Measurements from ENCODE around the gene TMEM163.

DNA sequence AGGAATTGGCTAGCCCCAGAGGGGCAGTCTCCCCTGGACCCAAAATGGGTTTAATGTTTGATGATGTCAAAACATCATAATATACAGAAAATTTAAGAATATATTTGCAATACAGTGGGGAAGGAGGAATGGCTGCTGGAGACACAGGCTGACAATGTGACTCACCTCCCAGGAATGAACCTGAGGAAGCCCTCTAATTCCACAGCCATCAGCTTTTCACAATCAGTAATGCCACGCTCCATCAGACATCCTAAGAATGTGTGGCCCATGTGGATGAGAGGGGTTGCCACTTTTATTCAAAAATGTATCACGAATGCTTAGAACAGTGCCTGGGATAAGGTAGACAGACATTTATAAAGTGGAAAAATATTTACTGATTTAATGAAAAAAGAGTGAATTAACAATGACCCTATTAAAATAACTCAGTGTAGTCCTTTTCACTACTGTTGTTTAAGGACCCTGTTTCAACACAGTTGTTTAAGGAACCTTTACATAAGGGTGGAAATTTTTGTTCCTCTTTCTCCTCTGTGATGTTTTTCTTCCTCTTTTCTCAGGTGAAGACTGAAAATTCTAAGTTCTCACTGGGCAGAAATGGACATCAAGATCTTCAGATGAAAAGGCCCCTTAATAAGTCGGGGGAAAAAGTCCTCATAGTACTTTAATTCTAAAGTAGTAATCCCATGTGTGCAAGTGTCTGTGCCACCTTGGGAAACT lies 17.5 kb upstream of the TMEM163 start:
- TF ChIP-seq, protein P1, sequence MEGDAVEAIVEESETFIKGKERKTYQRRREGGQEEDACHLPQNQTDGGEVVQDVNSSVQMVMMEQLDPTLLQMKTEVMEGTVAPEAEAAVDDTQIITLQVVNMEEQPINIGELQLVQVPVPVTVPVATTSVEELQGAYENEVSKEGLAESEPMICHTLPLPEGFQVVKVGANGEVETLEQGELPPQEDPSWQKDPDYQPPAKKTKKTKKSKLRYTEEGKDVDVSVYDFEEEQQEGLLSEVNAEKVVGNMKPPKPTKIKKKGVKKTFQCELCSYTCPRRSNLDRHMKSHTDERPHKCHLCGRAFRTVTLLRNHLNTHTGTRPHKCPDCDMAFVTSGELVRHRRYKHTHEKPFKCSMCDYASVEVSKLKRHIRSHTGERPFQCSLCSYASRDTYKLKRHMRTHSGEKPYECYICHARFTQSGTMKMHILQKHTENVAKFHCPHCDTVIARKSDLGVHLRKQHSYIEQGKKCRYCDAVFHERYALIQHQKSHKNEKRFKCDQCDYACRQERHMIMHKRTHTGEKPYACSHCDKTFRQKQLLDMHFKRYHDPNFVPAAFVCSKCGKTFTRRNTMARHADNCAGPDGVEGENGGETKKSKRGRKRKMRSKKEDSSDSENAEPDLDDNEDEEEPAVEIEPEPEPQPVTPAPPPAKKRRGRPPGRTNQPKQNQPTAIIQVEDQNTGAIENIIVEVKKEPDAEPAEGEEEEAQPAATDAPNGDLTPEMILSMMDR (IDR thresholded peaks at IDR 0.05; ENCODE audit: low read depth, low read length) = no peak
- TF ChIP-seq MYC (IDR thresholded peaks at IDR 0.05; ENCODE audit: low read depth, low read length) = no peak
- TF ChIP-seq, protein P2, sequence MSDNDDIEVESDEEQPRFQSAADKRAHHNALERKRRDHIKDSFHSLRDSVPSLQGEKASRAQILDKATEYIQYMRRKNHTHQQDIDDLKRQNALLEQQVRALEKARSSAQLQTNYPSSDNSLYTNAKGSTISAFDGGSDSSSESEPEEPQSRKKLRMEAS (IDR thresholded peaks at IDR 0.05; ENCODE audit: low read depth, low read length) = no peak
- no peak for TF ChIP-seq POLR2A (IDR thresholded peaks at IDR 0.05; ENCODE audit: extremely low read depth, insufficient read length)

Measured in NB4 (cell line).